Small intestine (tissue), 7 donors: Measurements from ENCODE around the gene SBNO2. TPM values are rescaled to one million over a fixed set of nuclear protein-coding genes. Genes with fewer than 3 reads are reported as not detected.

Experiments used
- DNase-seq, 2 donors: peaks; one replicate each; pipeline versions ENCODE4 v3.0.0 to v3.0.0-alpha.2; 2013
- FAIRE-seq: peaks from 2 replicates; lab custom pipeline; 2012; peaks lifted over from hg19 to GRCh38; lab: Jason Lieb, UNC
- H3K27ac ChIP-seq, 3 donors: one replicate each; pipeline ENCODE4 v1.5.1; 2013; ENCODE audit warnings: low read length in 2 of 3, mild to moderate bottlenecking in 2 of 3, control low read depth in 1 of 3, inconsistent platforms in 1 of 3, low read depth in 1 of 3, moderate library complexity in 1 of 3
- H3K27me3 ChIP-seq, 3 donors: one replicate each; pipeline ENCODE4 v1.6.1; 2013; ENCODE audit warnings: low read length in 3 of 3, inconsistent platforms in 1 of 3; ENCODE audit not compliant: control insufficient read depth in 3 of 3, insufficient read depth in 3 of 3
- H3K36me3 ChIP-seq, 3 donors: one replicate each; pipeline ENCODE4 v1.6.1; 2013; ENCODE audit warnings: low read length in 3 of 3, inconsistent platforms in 1 of 3, low read depth in 1 of 3, mild to moderate bottlenecking in 1 of 3, moderate library complexity in 1 of 3; ENCODE audit not compliant: control insufficient read depth in 3 of 3, insufficient read depth in 2 of 3
- H3K4me1 ChIP-seq, 3 donors: one replicate each; pipeline ENCODE4 v1.6.1; 2013; ENCODE audit warnings: low read length in 2 of 3, inconsistent platforms in 1 of 3, low read depth in 1 of 3, mild to moderate bottlenecking in 1 of 3, moderate library complexity in 1 of 3; ENCODE audit not compliant: control insufficient read depth in 3 of 3, insufficient read depth in 2 of 3
- H3K4me3 ChIP-seq, 3 donors: one replicate each; pipeline ENCODE4 v1.5.1; 2013; ENCODE audit warnings: low read length in 3 of 3, control low read depth in 1 of 3, inconsistent platforms in 1 of 3, low read depth in 1 of 3, mild to moderate bottlenecking in 1 of 3, moderate library complexity in 1 of 3
- H3K9me3 ChIP-seq, 2 donors: one replicate each; pipeline ENCODE4 v1.6.1; 2013; ENCODE audit warnings: low read depth in 1 of 2, low read length in 1 of 2; ENCODE audit not compliant: control insufficient read depth in 2 of 2, insufficient read depth in 1 of 2
- WGBS, 3 donors: extraction: QIAGEN DNeasy Blood & Tissue Kit; methylation state at CpG; one replicate each; pipeline ENCODE4 v1.1.7; 2013; 5-methylcytosine and 5-hydroxymethylcytosine counted together
- polyA plus RNA-seq, 4 donors: library from polyadenylated mRNA; stranded (reverse) in 3 of 4; unstranded in 1 of 4; fragments of 200-250 nt in 3 of 4; fragments of 120-200 nt in 1 of 4; gene quantifications; one replicate each; pipeline versions ENCODE4 v1.2.1 to v1.2.3, GENCODE V29; 2013
- donor health status: healthy with polysubstance abuse.
- donor health status: control.
- donor health status: control.
- donor health status: Bipolar disorder and iron deficiency.
- donor health status: healthy.

The SBNO2 gene
- polyA plus RNA-seq, 4 donors: 19.7 to 32.1 (median 21.6) TPM

- Histone ChIP-seq H3K27ac (no peak overlapping the region), H3K27me3 (peaks cover 0 to 6% (median 0%) of the 10 kb centered on the region in 3 donors), H3K9me3 (peaks cover 0 to 6% of the 10 kb centered on the region in 2 donors), H3K4me1 (peaks cover 0 to 23% (median 8%) of the 10 kb centered on the region in 3 donors), H3K36me3 (peaks cover 3 to 14% (median 4%) of the 10 kb centered on the region in 3 donors), H3K4me3 (no peak overlapping the region)
- WGBS, 3 donors: 81 to 89% (median 87%) methylated on average over 35 to 45 of the region's 45 CpGs
- no peak for DNase-seq
- no peak for FAIRE-seq
Measured at GRCh38 chr19:1079566-1080111, 94.4 kb downstream of the SBNO2 start.

GRCh38 chr19:1076951-1077350, 97.1 kb downstream of the SBNO2 start:
- peak overlapping the region in 1 of 3 donors; percentile 60 for H3K27ac ChIP-seq
- WGBS, 3 donors: 5 to 29% (median 11%) methylated on average over 16 of the region's 16 CpGs
- FAIRE-seq (no peak), DNase-seq (peak in 1 of 2 donors; percentile 90)
- peaks cover 0 to 3% (median 0%) of the 10 kb centered on the region in 3 donors for H3K36me3 ChIP-seq
- peaks cover 0 to 19% (median 0%) of the 10 kb centered on the region in 3 donors for H3K27me3 ChIP-seq
- H3K4me1 ChIP-seq: peaks cover 0 to 8% (median 4%) of the 10 kb centered on the region in 3 donors
- peak overlapping the region in 2 of 3 donors; percentile 19 to 35 for H3K4me3 ChIP-seq
- peaks cover 0 to 10% of the 10 kb centered on the region in 2 donors for H3K9me3 ChIP-seq

GRCh38 chr19:1076046-1076386, 98.1 kb downstream of the SBNO2 start:
- no peak for FAIRE-seq
- H3K36me3 ChIP-seq: no peaks in the 10 kb centered on the region
- peak overlapping the region in 2 of 3 donors; percentile 56 to 67 for H3K27ac ChIP-seq
- no peak for DNase-seq
- peaks cover 0 to 4% (median 3%) of the 10 kb centered on the region in 3 donors for H3K4me1 ChIP-seq
- 64 to 69% (median 68%) methylated on average over 4 of the region's 4 CpGs for WGBS, 3 donors
- peaks cover 0 to 26% (median 5%) of the 10 kb centered on the region in 3 donors for H3K27me3 ChIP-seq
- no peak overlapping the region for H3K4me3 ChIP-seq
- H3K9me3 ChIP-seq: peaks cover 0 to 8% of the 10 kb centered on the region in 2 donors

GRCh38 chr19:1074544-1075283, 99.4 kb downstream of the SBNO2 start:
- peak overlapping the region in 2 of 3 donors; percentile 19 to 29 for H3K4me3 ChIP-seq
- DNase-seq (peak in 1 of 2 donors; percentile 85), FAIRE-seq (no peak)
- peak overlapping the region in 1 of 3 donors; percentile 56 for H3K27ac ChIP-seq
- H3K4me1 ChIP-seq: peaks cover 0 to 4% (median 3%) of the 10 kb centered on the region in 3 donors
- peaks cover 0 to 4% of the 10 kb centered on the region in 2 donors for H3K9me3 ChIP-seq
- H3K36me3 ChIP-seq: no peaks in the 10 kb centered on the region
- 4 to 35% (median 9%) methylated on average over 32 to 54 of the region's 54 CpGs for WGBS, 3 donors
- H3K27me3 ChIP-seq: peaks cover 3 to 39% (median 5%) of the 10 kb centered on the region in 3 donors

- H3K9me3 ChIP-seq: peaks cover 0 to 4% of the 10 kb centered on the region in 2 donors
- no peaks in the 10 kb centered on the region for H3K36me3 ChIP-seq
- H3K27me3 ChIP-seq: peaks cover 3 to 46% (median 5%) of the 10 kb centered on the region in 3 donors
- 61 to 73% (median 69%) methylated on average over 21 to 28 of the region's 28 CpGs for WGBS, 3 donors
- H3K4me1 ChIP-seq: peaks cover 0 to 4% (median 3%) of the 10 kb centered on the region in 3 donors
- FAIRE-seq (no peak), DNase-seq (no peak)
- peak overlapping the region in 1 of 3 donors; percentile 56 for H3K27ac ChIP-seq
- H3K4me3 ChIP-seq: no peak overlapping the region
Measured at GRCh38 chr19:1073956-1074517, 100.0 kb downstream of the SBNO2 start.

- Histone ChIP-seq H3K36me3 (no peaks in the 10 kb centered on the region), H3K4me1 (peaks cover 0 to 4% (median 3%) of the 10 kb centered on the region in 3 donors), H3K9me3 (peaks cover 0 to 4% of the 10 kb centered on the region in 2 donors), H3K27ac (no peak overlapping the region), H3K4me3 (no peak overlapping the region), H3K27me3 (peaks cover 3 to 53% (median 5%) of the 10 kb centered on the region in 3 donors)
- WGBS, 3 donors: 61 to 85% (median 71%) methylated on average over 28 to 30 of the region's 30 CpGs
- DNase-seq: no peak
- no peak for FAIRE-seq
Measured at GRCh38 chr19:1073063-1073955, 100.8 kb downstream of the SBNO2 start.

- Histone ChIP-seq H3K4me1 (peaks cover 0 to 4% (median 3%) of the 10 kb centered on the region in 3 donors), H3K36me3 (no peaks in the 10 kb centered on the region), H3K27ac (no peak overlapping the region), H3K4me3 (no peak overlapping the region), H3K27me3 (peaks cover 5 to 61% (median 5%) of the 10 kb centered on the region in 3 donors), H3K9me3 (peaks cover 0 to 4% of the 10 kb centered on the region in 2 donors)
- DNase-seq (no peak), FAIRE-seq (no peak)
- 50 to 85% (median 55%) methylated on average over 11 of the region's 11 CpGs for WGBS, 3 donors
Measured at GRCh38 chr19:1072371-1073015, 101.6 kb downstream of the SBNO2 start.
